ENCODE data around the gene BPI. TPM values are rescaled to one million over a fixed set of nuclear protein-coding genes. Genes with fewer than 3 reads are reported as not detected.

The BPI gene
- total and polyA plus RNA-seq, 4 donors: 0.31 to 5.6 (median 1.1) TPM

- Histone ChIP-seq H3K36me3 (ENCODE audit: control insufficient read depth in 4 of 4, insufficient read depth in 4 of 4, low read length in 4 of 4) (no peaks in the 10 kb centered on the region), H3K4me1 (ENCODE audit: control insufficient read depth in 5 of 5, insufficient read depth in 5 of 5, low read length in 5 of 5) (peaks cover 0 to 35% (median 12%) of the 10 kb centered on the region in 5 donors), H3K9me3 (ENCODE audit: control insufficient read depth in 4 of 4, insufficient read depth in 3 of 4, low read length in 3 of 4) (peaks cover 0 to 7% (median 2%) of the 10 kb centered on the region in 4 donors), H3K9ac (ENCODE audit: insufficient read depth in 1 of 2, low read length in 2 of 2) (no peak overlapping the region), H3K4me3 (no peak overlapping the region), H3K27me3 (ENCODE audit: control insufficient read depth in 3 of 3, insufficient read depth in 3 of 3, low read length in 2 of 3) (no peaks in the 10 kb centered on the region), H3K27ac (ENCODE audit: low read depth in 1 of 2, low read length in 1 of 2) (no peak overlapping the region)
- ATAC-seq (ENCODE audit: insufficient read depth, low FRiP score): no peak
- no peak for TF ChIP-seq CTCF (IDR thresholded peaks at IDR 0.05; ENCODE audit: control extremely low read depth, extremely low read depth)
- WGBS, 2 donors: 64 to 69% methylated on average over 3 of the region's 3 CpGs
- DNase-seq: peak in 2 of 3 donors; percentile 21 to 55
These were observed 36.0 kb downstream of the BPI start for GRCh38 chr20:38339997-38340396.

- ATAC-seq (ENCODE audit: insufficient read depth, low FRiP score): no peak
- Histone ChIP-seq H3K27me3 (ENCODE audit: control insufficient read depth in 3 of 3, insufficient read depth in 3 of 3, low read length in 2 of 3) (no peaks in the 10 kb centered on the region), H3K4me1 (ENCODE audit: control insufficient read depth in 5 of 5, insufficient read depth in 5 of 5, low read length in 5 of 5) (peaks cover 0 to 35% (median 12%) of the 10 kb centered on the region in 5 donors), H3K36me3 (ENCODE audit: control insufficient read depth in 4 of 4, insufficient read depth in 4 of 4, low read length in 4 of 4) (no peaks in the 10 kb centered on the region), H3K9ac (ENCODE audit: insufficient read depth in 1 of 2, low read length in 2 of 2) (no peak overlapping the region), H3K4me3 (no peak overlapping the region), H3K27ac (ENCODE audit: low read depth in 1 of 2, low read length in 1 of 2) (no peak overlapping the region), H3K9me3 (ENCODE audit: control insufficient read depth in 4 of 4, insufficient read depth in 3 of 4, low read length in 3 of 4) (peaks cover 0 to 7% (median 2%) of the 10 kb centered on the region in 4 donors)
- no peak for TF ChIP-seq CTCF (IDR thresholded peaks at IDR 0.05; ENCODE audit: control extremely low read depth, extremely low read depth)
- 82 to 88% methylated on average over 6 of the region's 6 CpGs for WGBS, 2 donors
- no peak for DNase-seq
These were observed 36.7 kb downstream of the BPI start for GRCh38 chr20:38340693-38341092.

DNA sequence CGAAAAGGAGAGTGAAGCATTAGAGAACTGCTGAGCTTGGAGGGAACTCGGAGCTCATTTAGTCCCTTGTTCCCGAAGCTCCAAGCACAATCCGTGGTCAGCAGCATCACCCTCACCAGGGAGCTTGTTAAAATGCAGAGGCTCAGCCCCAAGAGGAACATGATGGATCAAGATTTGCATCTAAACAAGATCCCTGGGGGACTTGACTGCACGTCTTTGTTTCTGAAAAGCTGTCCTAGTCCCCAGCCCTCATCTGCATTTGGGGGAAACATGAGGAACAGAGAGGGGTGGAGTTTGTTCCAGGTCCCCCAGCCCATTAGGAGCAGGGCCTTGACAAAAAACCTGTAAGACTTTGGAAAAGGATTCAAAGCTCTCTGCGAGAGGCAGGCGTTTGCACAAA, 38.3 kb downstream of the BPI start:
- H3K9me3 ChIP-seq (ENCODE audit: control insufficient read depth in 4 of 4, insufficient read depth in 3 of 4, low read length in 3 of 4): peaks cover 0 to 7% (median 2%) of the 10 kb centered on the region in 4 donors
- no peak overlapping the region for H3K9ac ChIP-seq (ENCODE audit: insufficient read depth in 1 of 2, low read length in 2 of 2)
- H3K36me3 ChIP-seq (ENCODE audit: control insufficient read depth in 4 of 4, insufficient read depth in 4 of 4, low read length in 4 of 4): no peaks in the 10 kb centered on the region
- H3K4me3 ChIP-seq: no peak overlapping the region
- DNase-seq: no peak
- no peaks in the 10 kb centered on the region for H3K27me3 ChIP-seq (ENCODE audit: control insufficient read depth in 3 of 3, insufficient read depth in 3 of 3, low read length in 2 of 3)
- WGBS, 2 donors: 59 to 61% methylated on average over 7 of the region's 7 CpGs
- ATAC-seq (ENCODE audit: insufficient read depth, low FRiP score): no peak
- no peak overlapping the region for H3K27ac ChIP-seq (ENCODE audit: low read depth in 1 of 2, low read length in 1 of 2)
- no peak for TF ChIP-seq CTCF (IDR thresholded peaks at IDR 0.05; ENCODE audit: control extremely low read depth, extremely low read depth)
- H3K4me1 ChIP-seq (ENCODE audit: control insufficient read depth in 5 of 5, insufficient read depth in 5 of 5, low read length in 5 of 5): peaks cover 0 to 22% (median 0%) of the 10 kb centered on the region in 5 donors

- Histone ChIP-seq H3K9ac (ENCODE audit: insufficient read depth in 1 of 2, low read length in 2 of 2) (peak overlapping the region in 1 of 2 donors; percentile 33), H3K9me3 (ENCODE audit: control insufficient read depth in 4 of 4, insufficient read depth in 3 of 4, low read length in 3 of 4) (peaks cover 0 to 4% (median 1%) of the 10 kb centered on the region in 4 donors), H3K36me3 (ENCODE audit: control insufficient read depth in 4 of 4, insufficient read depth in 4 of 4, low read length in 4 of 4) (no peaks in the 10 kb centered on the region), H3K4me3 (no peak overlapping the region), H3K27me3 (ENCODE audit: control insufficient read depth in 3 of 3, insufficient read depth in 3 of 3, low read length in 2 of 3) (no peaks in the 10 kb centered on the region), H3K4me1 (ENCODE audit: control insufficient read depth in 5 of 5, insufficient read depth in 5 of 5, low read length in 5 of 5) (peaks cover 0 to 22% (median 0%) of the 10 kb centered on the region in 5 donors), H3K27ac (ENCODE audit: low read depth in 1 of 2, low read length in 1 of 2) (no peak overlapping the region)
- 59 to 79% methylated on average over 5 of the region's 5 CpGs for WGBS, 2 donors
- no peak for DNase-seq
- TF ChIP-seq CTCF (IDR thresholded peaks at IDR 0.05; ENCODE audit: control extremely low read depth, extremely low read depth): no peak
- no peak for ATAC-seq (ENCODE audit: insufficient read depth, low FRiP score)
These were observed 38.9 kb downstream of the BPI start for GRCh38 chr20:38342713-38343310.

All from lung (tissue), 12 donors.